SJCRH30 (cell line): ENCODE results near the gene HHIPL1. TPM values are rescaled to one million over a fixed set of nuclear protein-coding genes. Genes with fewer than 3 reads are reported as not detected.

Experiments used
- DNase-seq, 2 experiments: peaks; one replicate each; pipeline ENCODE4 v3.0.0-alpha.2; 2015 to 2020
- H3K27ac ChIP-seq: fragments of 250-450 bp; sonication (Bioruptor Pico); 2 replicates; pipeline ENCODE4 v1.5.1; 2020; ENCODE audit warnings: mild to moderate bottlenecking, moderate library complexity
- H3K27me3 ChIP-seq: fragments of 250-450 bp; sonication (Bioruptor Pico); 2 replicates; pipeline ENCODE4 v1.5.1; 2020; ENCODE audit warnings: mild to moderate bottlenecking, moderate library complexity
- H3K36me3 ChIP-seq: fragments of 250-450 bp; sonication (Bioruptor Pico); 2 replicates; pipeline ENCODE4 v1.5.1; 2020; ENCODE audit warnings: mild to moderate bottlenecking, moderate library complexity
- H3K4me1 ChIP-seq: fragments of 250-450 bp; sonication (Bioruptor Pico); 2 replicates; pipeline ENCODE4 v1.5.1; 2020; ENCODE audit warnings: mild to moderate bottlenecking, moderate library complexity
- H3K4me3 ChIP-seq: fragments of 250-450 bp; sonication (Bioruptor Pico); 2 replicates; pipeline ENCODE4 v1.5.1; 2020; ENCODE audit warnings: mild to moderate bottlenecking, moderate library complexity
- H3K9me3 ChIP-seq: fragments of 250-450 bp; sonication (Bioruptor Pico); replicated peaks from 2 replicates; pipeline ENCODE4 v1.5.1; 2020; ENCODE audit warnings: mild to moderate bottlenecking, moderate library complexity
- total RNA-seq: library from RNA; depleted of rRNA; stranded (reverse); fragments of >200 nt; shearing (Covaris generic); gene quantifications from 2 replicates; pipeline ENCODE4 v1.2.3, GENCODE V29; 2014; rRNA removed

The HHIPL1 gene
- total RNA-seq, 1 experiment from 2014 or later = not detected

GRCh38 chr14:99721792-99722516 lies 77.0 kb downstream of the HHIPL1 start:
- DNase-seq = no peak
- Histone ChIP-seq H3K4me3 (no peak overlapping the region), H3K36me3 (no peaks in the 10 kb centered on the region), H3K27ac (no peak overlapping the region), H3K27me3 (no peaks in the 10 kb centered on the region), H3K4me1 (no peaks in the 10 kb centered on the region), H3K9me3 (no peaks in the 10 kb centered on the region)

DNA sequence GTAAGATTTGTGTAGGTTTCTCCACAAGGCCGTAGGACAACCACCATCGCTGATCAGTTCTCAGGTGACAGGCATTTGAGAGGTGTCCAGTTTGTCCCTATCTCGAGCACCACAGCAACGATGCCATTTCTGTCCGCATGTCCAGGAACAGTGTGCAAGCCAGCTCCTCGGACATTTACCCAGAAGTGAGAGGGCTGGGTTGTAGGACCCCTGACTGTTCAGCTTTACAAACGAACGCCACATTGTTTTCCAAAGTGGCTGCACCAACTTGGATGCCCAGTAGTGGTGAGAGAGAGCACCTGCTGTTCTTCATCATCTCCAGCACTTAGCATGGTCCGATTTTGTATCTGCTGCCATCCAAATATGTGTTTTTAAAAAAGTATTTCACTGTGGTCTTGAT lies 77.8 kb downstream of the HHIPL1 start:
- Histone ChIP-seq H3K27ac (no peak overlapping the region), H3K4me1 (no peaks in the 10 kb centered on the region), H3K4me3 (no peak overlapping the region), H3K9me3 (no peaks in the 10 kb centered on the region), H3K36me3 (no peaks in the 10 kb centered on the region), H3K27me3 (no peaks in the 10 kb centered on the region)
- no peak for DNase-seq

DNA sequence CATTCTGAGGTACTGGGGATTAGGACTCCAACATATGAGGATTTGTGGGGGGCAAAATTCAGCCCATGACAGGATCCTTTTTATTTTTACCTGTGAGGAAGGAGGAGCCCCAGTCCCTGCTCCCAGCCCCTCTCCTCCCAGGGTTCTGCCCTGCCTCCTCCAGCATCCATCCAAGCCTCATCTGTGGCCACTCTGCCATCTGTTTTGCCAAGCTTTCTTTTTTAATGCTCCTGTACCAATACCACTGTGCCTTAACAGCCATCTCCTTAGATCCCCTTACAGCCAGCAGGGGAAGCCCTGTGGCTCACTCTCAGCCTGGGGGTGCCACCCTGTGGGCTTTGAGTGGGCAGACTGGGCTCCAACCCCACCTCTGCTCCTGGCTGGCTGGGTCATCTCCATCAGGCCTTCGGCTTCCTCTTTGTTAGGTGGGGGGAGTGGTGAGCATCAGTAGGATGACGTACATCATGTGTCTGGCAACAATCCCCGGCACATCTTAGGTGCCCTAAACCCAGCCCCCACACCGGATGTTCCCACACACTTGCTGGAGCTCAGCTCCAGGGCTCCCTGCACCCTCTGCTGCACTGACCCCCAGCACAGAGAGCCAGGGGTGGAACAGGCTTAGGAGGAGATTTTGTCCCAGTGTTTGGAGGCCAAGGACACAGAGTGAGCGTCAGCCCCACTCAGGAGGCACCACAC lies 79.4 kb downstream of the HHIPL1 start:
- H3K36me3 ChIP-seq = no peaks in the 10 kb centered on the region
- H3K4me3 ChIP-seq = no peak overlapping the region
- H3K4me1 ChIP-seq = no peaks in the 10 kb centered on the region
- no peaks in the 10 kb centered on the region for H3K27me3 ChIP-seq
- H3K9me3 ChIP-seq = no peaks in the 10 kb centered on the region
- no peak overlapping the region for H3K27ac ChIP-seq
- no peak for DNase-seq

GRCh38 chr14:99724939-99725773 lies 80.2 kb downstream of the HHIPL1 start:
- no peak overlapping the region for H3K4me3 ChIP-seq
- no peak overlapping the region for H3K27ac ChIP-seq
- DNase-seq = no peak
- no peaks in the 10 kb centered on the region for H3K36me3 ChIP-seq
- no peaks in the 10 kb centered on the region for H3K9me3 ChIP-seq
- no peaks in the 10 kb centered on the region for H3K4me1 ChIP-seq
- no peaks in the 10 kb centered on the region for H3K27me3 ChIP-seq

- Histone ChIP-seq H3K4me1 (peaks cover 3% of the 10 kb centered on the region; the same call in 1 of the 2 replicates), H3K27me3 (peaks cover 4% of the 10 kb centered on the region), H3K36me3 (no peaks in the 10 kb centered on the region), H3K9me3 (no peaks in the 10 kb centered on the region), H3K4me3 (no peak overlapping the region), H3K27ac (no peak overlapping the region)
- DNase-seq = peak in 1 of 2 experiments; percentile 1
Observed at GRCh38 chr14:99725774-99726537, 81.0 kb downstream of the HHIPL1 start.

DNA sequence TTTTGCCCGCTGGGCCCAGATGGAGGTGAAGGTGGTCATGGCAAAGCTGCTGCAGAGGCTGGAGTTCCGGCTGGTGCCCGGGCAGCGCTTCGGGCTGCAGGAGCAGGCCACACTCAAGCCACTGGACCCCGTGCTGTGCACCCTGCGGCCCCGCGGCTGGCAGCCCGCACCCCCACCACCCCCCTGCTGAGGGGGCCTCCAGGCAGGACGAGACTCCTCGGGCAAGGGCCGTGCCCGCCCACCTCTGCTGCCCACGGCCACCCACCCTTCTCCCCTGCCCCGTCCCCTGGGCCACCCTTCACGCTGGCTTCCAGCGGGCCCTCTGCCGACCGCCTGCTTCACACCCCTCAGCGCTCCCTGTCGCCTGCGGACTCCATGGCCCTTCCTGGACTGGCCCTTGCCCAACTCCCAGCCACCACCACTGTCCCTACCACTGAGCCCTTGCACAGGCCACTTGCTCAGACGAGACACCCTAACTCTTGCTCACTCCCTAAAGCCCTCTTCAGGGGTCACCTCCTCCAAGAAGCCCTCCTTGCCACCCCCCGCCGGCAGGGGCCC lies 81.7 kb downstream of the HHIPL1 start:
- Histone ChIP-seq H3K9me3 (no peaks in the 10 kb centered on the region), H3K4me1 (peaks cover 3% of the 10 kb centered on the region; the same call in 1 of the 2 replicates), H3K4me3 (no peak overlapping the region), H3K27ac (no peak overlapping the region), H3K36me3 (no peaks in the 10 kb centered on the region), H3K27me3 (peaks cover 10% of the 10 kb centered on the region)
- no peak for DNase-seq

GRCh38 chr14:99727096-99727870 lies 82.4 kb downstream of the HHIPL1 start:
- peak in 1 of 2 experiments; percentile 1 for DNase-seq
- H3K4me3 ChIP-seq = no peak overlapping the region
- peaks cover 15% of the 10 kb centered on the region for H3K27me3 ChIP-seq
- no peak overlapping the region for H3K27ac ChIP-seq
- H3K36me3 ChIP-seq = no peaks in the 10 kb centered on the region
- H3K4me1 ChIP-seq = peaks cover 8% of the 10 kb centered on the region; the same call in 1 of the 2 replicates
- H3K9me3 ChIP-seq = no peaks in the 10 kb centered on the region

GRCh38 chr14:99728231-99728920 lies 83.4 kb downstream of the HHIPL1 start:
- no peak overlapping the region for H3K27ac ChIP-seq
- no peaks in the 10 kb centered on the region for H3K36me3 ChIP-seq
- H3K4me3 ChIP-seq = no peak overlapping the region
- H3K4me1 ChIP-seq = peaks cover 8% of the 10 kb centered on the region; the same call in 1 of the 2 replicates
- no peaks in the 10 kb centered on the region for H3K9me3 ChIP-seq
- peaks cover 26% of the 10 kb centered on the region for H3K27me3 ChIP-seq
- DNase-seq = peak in 1 of 2 experiments; percentile 2

DNA sequence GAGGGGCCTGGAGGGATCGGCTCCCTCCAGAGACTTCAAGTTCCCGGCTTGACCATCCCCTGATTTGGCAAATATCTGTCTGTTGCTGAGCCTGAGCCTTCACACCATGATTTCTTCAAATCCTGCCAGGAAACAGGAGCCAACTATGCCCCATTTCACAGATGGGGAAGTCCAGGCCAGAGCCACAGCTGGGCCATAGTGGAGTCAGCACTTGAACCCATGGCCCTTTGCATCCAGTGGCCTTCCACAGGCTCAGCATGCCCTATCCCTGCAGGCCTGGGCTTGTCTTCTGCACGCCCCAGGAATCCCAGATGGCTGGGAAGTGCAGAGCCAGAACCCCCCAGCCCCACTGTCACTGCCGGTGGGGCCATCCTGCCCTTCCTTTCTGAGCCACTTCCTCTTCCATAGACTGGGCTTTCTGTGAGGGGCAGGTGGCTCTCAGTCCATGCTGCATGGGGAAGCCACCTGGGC lies 84.1 kb downstream of the HHIPL1 start:
- H3K27me3 ChIP-seq = peaks cover 31% of the 10 kb centered on the region
- H3K36me3 ChIP-seq = no peaks in the 10 kb centered on the region
- no peak overlapping the region for H3K4me3 ChIP-seq
- no peak for DNase-seq
- H3K27ac ChIP-seq = no peak overlapping the region
- H3K9me3 ChIP-seq = no peaks in the 10 kb centered on the region
- peaks cover 8% of the 10 kb centered on the region; the same call in 1 of the 2 replicates for H3K4me1 ChIP-seq

Other genes starting within 250 kb of the HHIPL1 start
- gene SETD3, start 164.3 kb upstream of the HHIPL1 start, total RNA-seq = 72.6 and 79.4 TPM in 2 replicates
- 17.5 and 18.6 TPM in 2 replicates for gene CCNK, start 163.7 kb upstream of the HHIPL1 start, total RNA-seq
- gene CCDC85C, start 40.9 kb upstream of the HHIPL1 start, total RNA-seq = 12.2 and 12.9 TPM in 2 replicates
- 0.08 and 0.10 TPM in 2 replicates for gene CYP46A1, start 39.2 kb downstream of the HHIPL1 start, total RNA-seq
- gene EML1, start 148.3 kb downstream of the HHIPL1 start, total RNA-seq = 8.8 and 10.8 TPM in 2 replicates